C4-2B (cell line): Measurements from ENCODE around the gene CARD8.

Experiments
- H3K27ac ChIP-seq: fragments of 450-650 bp; 2 replicates; pipeline ENCODE4 v1.5.1; 2017
- ZFX ChIP-seq: fragments of 450-650 bp; IDR thresholded peaks from 2 replicates; pipeline ENCODE4 v1.6.1; 2017
- TF ChIP-seq, protein P1 (sequence below): fragments of 450-650 bp; conservative IDR thresholded peaks from 2 replicates; pipeline ENCODE4 v1.5.1; 2017; ENCODE audit warnings: mild to moderate bottlenecking

CARD8 gene

GRCh38 chr19:48203794-48204628 is 51.7 kb downstream of the CARD8 start:
- TF ChIP-seq, protein P1, sequence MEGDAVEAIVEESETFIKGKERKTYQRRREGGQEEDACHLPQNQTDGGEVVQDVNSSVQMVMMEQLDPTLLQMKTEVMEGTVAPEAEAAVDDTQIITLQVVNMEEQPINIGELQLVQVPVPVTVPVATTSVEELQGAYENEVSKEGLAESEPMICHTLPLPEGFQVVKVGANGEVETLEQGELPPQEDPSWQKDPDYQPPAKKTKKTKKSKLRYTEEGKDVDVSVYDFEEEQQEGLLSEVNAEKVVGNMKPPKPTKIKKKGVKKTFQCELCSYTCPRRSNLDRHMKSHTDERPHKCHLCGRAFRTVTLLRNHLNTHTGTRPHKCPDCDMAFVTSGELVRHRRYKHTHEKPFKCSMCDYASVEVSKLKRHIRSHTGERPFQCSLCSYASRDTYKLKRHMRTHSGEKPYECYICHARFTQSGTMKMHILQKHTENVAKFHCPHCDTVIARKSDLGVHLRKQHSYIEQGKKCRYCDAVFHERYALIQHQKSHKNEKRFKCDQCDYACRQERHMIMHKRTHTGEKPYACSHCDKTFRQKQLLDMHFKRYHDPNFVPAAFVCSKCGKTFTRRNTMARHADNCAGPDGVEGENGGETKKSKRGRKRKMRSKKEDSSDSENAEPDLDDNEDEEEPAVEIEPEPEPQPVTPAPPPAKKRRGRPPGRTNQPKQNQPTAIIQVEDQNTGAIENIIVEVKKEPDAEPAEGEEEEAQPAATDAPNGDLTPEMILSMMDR, result no peak
- TF ChIP-seq ZFX, result no peak
- peak overlapping the region; percentile 70 for H3K27ac ChIP-seq

- peak overlapping the region; percentile 70 for H3K27ac ChIP-seq
Observed at GRCh38 chr19:48203222-48203793, 52.4 kb downstream of the CARD8 start.

GRCh38 chr19:48196933-48197665 is 58.6 kb downstream of the CARD8 start:
- no peak overlapping the region for H3K27ac ChIP-seq
- TF ChIP-seq, protein P1, result no peak
- TF ChIP-seq ZFX, result no peak

More at GRCh38 chr19:48203222-48203793, 52.4 kb downstream of the CARD8 start:
- no peak for TF ChIP-seq ZFX
- TF ChIP-seq, protein P1, result no peak

DNA sequence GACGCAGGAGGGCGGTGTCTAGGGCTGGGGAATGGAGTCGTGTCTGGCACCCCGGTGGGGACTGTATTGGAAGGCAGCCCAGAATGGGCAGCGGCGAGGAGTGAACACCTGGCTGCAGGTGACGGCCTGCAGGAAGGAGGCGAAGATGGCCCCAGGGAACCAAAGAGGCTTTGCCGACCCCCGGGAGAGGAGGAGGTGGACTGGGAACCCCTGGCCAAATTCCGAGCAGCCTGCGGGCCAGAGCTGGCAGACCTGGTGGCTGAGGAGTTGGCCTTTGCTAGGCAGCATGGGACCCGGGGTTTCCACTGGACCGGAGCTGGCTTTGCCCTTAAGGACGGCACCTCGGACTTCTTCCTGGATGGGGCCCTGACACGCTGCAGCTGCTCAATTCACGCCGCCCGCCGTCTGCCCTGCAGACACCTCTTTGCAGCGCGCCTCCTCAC is 59.4 kb downstream of the CARD8 start:
- no peak overlapping the region for H3K27ac ChIP-seq
- TF ChIP-seq, protein P1, result no peak
- TF ChIP-seq ZFX, result no peak

GRCh38 chr19:48194844-48195830 is 60.6 kb downstream of the CARD8 start:
- TF ChIP-seq, protein P1, result no peak
- TF ChIP-seq ZFX, result no peak
- H3K27ac ChIP-seq, result no peak overlapping the region

- TF ChIP-seq ZFX, result no peak
- TF ChIP-seq, protein P1, result peak; percentile 60
- no peak overlapping the region for H3K27ac ChIP-seq
Observed at GRCh38 chr19:48194041-48194843, 61.5 kb downstream of the CARD8 start.
